Activated T-cell treated with anti-CD3 and anti-CD28 coated beads for 1 hour (primary cell): ENCODE results near the gene CTXN3.

Source experiments
- DNase-seq: peaks from one replicate; pipeline ENCODE4 v3.0.0-alpha.2; 2020; ENCODE audit warnings: low read depth

Gene CTXN3

DNA sequence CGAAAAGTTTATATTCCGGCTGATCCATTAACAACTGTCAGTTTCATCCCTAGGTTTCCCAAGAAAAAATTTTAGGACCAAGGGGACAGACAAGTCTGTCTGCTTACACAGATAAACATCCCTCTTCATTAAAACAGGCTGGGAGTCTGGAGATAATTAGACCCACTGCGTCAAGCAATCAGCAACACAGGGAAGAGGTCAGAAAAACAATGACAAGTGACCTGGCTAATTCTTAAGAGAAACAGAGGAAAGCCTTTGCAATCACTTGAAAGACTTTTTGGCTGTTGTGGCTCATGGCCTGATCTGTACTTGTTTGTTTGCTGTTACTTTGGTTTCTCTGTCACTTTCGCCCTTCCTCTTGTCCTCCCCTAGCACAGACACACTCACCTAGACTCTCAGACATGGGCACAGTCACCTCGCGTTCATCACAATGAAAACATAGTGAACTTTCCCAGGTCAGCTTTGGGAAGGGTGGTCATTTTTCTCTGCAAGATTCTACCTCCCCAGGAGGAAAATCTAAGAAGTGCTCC, 51.4 kb downstream of the CTXN3 start:
- DNase-seq: no peak

DNA sequence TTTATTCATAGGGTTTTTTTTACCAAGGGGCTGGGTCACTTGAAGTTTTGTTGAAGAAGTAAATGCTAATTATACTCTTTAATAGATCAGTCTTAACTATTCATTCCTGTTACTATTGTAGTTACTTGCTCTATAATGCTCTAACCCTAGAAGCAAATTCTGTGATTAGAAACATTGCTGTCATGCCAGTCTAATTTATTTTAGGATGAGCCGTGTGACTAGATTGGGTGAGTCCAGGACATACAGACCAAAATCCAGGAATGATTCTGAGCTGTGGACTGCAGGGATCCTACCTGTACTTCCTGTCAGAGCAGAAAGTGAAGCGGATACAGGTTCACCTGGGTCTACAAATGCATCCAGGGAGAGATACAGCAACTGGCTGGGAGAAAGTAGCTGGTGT, 53.6 kb downstream of the CTXN3 start:
- no peak for DNase-seq

GRCh38 chr5:127702926-127703561, 54.2 kb downstream of the CTXN3 start, which contains the start of gene CCDC192:
CCDC192 (plus strand) TSS chr5:127703391; CDS start chr5:127703446, 55 bp downstream.
- DNase-seq: no peak

DNA sequence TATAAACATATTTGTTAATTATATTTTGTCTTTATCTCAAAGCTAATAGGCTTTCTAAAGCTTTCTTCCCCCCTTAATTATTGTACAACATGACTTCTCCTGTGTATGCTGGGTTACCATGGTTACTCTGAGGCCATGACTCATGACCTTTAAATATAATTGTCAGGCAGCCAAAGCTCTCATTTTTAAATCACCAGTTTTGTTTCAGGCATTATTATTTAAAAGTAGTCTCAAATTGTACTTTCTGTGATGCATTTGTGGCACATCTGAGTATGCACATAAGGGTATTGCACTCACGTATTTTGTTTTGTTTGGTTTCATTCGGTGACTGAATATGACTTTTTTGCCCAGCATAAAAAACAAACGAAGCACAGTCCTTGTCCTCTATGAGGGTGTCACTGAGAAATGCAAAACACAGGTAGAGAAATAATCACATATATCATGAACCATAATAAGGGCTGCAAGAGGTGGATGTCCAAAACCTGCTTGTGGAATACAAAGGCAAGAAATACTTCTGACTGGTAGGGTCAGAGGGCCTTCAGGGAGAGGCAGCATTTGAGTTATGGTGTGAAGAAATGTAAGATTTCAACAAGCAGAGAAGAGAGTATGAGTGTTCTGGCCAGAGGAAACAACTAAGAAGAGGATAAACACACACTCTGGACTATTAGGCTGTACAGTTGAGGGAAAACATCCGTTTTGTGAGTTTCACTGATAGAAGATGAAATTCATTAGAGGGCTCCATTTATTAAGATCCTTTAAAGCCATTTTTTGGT, 56.4 kb downstream of the CTXN3 start:
- no peak for DNase-seq

GRCh38 chr5:127706691-127707090, 57.8 kb downstream of the CTXN3 start:
- DNase-seq: no peak

- DNase-seq: no peak
These were observed 58.3 kb downstream of the CTXN3 start for GRCh38 chr5:127707209-127707608.
